DMS53 (cell line): ENCODE results near the gene VPREB3.

ENCODE experiments used
- DNase-seq: peaks from one replicate; lab custom pipeline; 2025; lab: John Stamatoyannopoulos, UW

The VPREB3 gene

DNA sequence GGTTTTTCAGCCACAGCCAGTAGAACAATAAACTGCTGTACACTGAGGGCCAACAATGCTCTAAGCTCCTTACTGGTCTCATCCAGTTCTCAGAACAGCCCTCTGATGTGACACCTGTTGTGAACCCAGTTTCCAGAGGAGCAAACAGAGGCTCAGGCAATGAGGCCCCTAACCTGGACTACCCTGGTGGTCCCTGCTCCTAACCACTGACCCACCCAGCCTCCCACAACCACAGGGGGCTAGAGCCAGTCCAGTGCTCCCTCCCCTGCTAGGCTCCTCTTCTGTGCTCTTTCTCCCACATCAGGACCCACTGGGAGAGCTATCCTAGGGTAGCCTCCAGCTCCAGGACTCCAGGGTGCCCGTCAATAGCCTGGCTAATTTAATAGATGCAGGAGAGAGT, 28.5 kb upstream of the VPREB3 start:
- no peak for DNase-seq

DNA sequence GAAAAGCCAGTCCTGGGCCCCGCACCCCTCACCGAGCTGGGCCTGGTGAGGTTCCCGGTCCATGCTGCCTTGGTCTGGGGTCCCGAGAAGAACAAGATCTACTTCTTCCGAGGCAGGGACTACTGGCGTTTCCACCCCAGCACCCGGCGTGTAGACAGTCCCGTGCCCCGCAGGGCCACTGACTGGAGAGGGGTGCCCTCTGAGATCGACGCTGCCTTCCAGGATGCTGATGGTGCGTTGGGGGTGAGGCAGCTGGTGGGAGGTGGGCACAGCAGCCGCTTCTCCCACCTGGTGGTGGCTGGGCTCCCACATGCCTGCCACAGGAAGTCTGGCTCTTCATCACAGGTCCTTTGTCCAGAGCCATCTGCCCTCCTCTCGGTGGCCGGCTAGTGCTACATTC, 28.0 kb upstream of the VPREB3 start:
- DNase-seq = no peak

DNA sequence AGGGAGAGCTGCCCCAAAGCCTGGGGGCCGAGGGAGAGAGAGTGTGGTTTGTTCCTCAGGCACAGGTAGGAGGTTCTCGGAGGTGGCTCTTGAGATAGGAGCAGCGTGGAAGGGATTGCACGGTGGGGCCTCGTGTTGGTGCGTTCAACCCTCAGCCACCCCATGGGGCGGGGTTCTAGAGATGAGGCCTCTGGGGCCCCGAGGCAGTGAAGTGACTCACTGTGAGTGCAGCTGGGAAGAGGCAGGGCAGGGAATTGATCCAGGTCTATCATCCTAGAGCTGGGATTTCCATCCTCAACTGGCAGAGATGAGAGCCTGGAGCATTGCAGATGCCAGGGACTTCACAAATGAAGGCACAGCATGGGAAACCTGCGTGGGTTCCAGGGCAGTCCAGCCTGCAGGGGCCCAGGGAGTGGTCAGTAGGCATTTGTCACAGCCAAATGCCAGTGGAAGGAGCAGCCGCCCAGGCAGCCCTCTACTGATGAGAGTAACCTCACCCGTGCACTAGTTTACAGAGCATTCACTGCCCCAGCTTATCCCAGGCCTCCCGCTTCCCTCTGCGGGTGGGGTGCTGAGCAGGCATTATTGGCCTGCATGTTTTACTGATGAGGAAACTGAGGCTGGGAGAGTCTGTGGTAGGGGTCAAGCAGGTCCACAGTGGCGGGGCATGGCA, 27.4 kb upstream of the VPREB3 start:
- no peak for DNase-seq

DNA sequence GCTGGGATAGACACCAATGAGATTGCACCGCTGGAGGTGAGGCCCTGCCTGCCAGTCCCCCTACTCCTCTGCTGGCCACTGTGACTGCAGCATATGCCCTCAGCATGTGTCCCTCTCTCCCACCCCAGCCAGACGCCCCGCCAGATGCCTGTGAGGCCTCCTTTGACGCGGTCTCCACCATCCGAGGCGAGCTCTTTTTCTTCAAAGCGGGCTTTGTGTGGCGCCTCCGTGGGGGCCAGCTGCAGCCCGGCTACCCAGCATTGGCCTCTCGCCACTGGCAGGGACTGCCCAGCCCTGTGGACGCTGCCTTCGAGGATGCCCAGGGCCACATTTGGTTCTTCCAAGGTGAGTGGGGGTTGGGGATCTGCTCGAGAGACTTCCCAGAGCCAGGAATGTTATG, 26.8 kb upstream of the VPREB3 start:
- no peak for DNase-seq

DNA sequence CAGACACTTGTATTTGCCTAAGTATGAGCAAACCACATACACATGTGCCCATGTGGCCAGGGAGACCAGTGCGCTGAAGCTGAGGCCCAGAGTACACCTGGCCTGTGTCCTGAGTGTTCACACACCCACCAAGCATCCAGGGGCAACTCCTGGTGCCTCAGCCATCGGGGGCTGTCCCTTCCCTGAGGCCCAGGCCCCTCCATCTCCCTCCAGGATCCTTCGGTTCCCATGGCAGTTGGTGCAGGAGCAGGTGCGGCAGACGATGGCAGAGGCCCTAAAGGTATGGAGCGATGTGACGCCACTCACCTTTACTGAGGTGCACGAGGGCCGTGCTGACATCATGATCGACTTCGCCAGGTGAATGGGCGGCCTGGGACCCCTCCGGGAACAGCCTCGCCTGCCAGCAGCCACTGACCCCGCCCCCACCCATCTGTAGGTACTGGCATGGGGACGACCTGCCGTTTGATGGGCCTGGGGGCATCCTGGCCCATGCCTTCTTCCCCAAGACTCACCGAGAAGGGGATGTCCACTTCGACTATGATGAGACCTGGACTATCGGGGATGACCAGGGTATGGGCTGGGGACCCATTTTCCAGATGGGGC, 26.0 kb upstream of the VPREB3 start:
- no peak for DNase-seq

DNA sequence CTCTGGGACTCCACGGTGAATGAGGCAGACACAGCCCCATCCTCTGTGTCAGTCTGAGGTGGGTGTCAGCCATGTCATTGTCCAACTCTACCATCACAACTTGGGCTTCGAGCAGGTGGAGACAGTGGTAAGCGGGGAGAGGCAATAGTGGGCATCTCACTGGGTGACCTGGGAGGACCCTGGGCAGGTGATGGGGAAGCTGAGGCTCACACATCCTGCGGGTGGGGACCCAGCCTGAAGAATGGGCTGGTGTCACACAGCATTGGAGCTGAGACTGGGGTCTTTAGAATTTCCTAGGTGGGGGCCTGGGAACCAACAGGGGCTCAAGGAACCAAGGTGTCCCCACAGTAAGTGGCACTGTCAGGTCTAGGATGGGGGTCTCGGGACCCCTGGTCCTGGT, 25.5 kb upstream of the VPREB3 start:
- DNase-seq = no peak

DNA sequence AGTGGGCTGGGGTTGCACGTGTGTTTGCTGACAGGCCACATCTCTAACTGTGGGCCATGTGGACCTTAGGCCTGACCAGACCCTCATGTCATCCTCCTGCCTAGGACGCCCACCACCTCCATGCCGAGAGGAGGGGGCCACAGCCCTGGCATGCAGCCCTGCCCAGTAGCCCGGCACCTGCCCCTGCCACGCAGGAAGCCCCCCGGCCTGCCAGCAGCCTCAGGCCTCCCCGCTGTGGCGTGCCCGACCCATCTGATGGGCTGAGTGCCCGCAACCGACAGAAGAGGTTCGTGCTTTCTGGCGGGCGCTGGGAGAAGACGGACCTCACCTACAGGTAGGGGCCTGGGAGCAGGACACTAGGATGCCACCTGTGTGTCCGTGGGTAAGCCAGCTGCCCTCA, 24.9 kb upstream of the VPREB3 start:
- DNase-seq = no peak

DNA sequence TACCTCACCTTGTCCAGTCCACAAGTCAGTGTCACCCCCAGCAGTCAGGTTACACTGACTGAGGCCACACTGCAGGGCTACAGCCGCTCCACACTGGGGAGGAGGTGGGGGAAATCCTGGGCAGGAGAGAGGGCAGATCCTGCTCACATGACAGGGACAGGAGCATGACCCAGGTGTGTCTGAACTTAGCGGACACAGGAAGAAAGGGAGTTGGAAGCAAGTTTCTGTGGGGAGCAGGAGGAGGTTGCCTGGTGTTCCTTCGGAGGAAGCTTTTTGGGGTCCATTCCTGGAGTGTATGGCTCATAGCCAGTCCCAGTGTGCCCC, 24.3 kb upstream of the VPREB3 start:
- DNase-seq = no peak

DNA sequence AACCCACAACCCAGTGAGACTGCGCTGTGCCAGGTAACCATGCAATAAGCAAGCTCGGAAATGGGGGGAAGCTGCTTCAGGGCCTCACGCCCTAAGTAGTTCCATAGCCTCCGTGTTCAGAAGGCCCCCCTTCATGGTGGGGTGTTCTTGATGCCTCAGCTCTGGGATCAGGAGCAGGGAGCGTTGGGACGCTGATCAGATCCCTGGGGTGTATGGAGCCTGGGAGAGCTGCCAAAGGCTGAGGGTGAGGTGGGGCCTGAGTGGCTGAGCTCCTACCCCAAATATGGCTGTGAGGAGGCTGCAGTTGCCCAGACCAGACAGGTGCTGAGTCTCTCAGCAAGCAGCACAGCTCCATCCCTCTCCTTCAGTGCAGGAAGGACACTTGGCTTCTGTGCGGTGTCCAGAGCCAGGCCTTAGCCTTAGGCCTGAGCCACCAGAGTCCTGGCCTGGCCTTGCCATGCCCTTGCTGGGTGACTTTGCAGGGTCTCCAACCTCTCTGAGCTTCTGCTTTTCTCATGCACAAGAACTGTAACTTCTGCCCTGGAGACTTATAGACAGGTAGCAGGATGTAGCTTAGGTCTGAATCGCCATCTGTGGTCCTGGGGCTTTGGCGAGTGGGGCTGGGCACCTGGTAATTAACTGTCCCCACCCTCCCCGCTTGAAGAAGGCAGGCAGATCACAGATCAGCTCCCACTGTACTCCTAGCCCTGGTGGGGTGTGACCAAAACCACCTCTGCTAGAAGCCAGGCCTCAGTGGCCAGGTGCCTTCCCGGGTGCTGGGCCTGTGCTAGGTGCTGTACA, 23.8 kb upstream of the VPREB3 start:
- DNase-seq = no peak

DNA sequence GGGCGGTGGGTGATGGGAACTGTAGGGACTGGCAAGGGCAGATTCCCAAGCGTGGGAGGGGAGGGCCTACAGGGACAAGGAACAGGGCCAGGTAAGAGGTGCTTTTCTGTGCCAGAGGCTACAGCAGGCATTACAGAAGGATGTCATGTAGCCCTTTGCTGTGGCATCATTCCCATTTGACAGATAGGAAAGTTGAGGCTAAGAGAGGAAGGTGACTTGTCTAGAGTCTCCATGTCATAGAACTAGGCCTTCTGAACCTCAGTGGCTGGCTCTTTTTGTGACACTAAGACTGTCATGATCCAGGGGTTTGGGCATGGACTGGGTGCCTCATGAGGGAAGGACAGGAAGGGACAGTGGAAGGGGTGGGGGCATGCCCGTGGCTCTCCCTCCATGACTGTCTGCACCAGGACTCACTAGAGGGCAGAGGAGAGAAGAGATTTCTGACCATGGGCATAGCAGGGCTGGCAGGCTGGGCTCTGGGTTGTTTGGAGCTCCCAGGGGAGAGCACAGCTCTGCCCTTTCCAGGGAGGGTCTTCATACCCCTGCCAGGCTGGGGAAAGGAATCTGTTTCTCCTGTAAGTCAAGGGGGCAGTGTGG, 21.7 kb upstream of the VPREB3 start:
- no peak for DNase-seq

DNA sequence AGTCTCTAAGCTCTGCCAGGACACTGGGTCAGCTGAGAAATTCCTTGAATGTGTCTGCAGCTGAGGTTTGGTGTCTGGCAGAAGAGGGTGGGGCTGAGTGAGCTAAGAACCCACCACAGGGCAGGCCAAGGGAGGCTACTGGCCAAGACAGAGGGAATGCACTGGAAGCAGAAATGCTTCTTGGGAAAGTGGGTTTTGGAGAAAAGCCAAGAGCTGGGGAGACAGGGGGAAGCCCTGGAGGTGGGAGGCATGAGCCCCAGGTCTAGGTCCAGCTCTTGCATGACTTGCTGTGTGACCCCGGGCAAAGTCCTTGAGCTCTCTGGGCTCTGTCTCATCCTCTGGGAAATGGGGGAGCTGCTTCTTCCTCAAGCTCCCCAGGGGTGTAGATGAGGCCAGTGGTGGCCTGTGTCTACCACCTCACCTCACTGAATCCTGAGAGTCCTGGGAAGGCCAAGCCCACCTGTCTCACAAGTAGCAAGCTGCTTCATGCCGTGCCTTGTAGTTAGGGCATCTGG, 20.8 kb upstream of the VPREB3 start:
- no peak for DNase-seq

DNA sequence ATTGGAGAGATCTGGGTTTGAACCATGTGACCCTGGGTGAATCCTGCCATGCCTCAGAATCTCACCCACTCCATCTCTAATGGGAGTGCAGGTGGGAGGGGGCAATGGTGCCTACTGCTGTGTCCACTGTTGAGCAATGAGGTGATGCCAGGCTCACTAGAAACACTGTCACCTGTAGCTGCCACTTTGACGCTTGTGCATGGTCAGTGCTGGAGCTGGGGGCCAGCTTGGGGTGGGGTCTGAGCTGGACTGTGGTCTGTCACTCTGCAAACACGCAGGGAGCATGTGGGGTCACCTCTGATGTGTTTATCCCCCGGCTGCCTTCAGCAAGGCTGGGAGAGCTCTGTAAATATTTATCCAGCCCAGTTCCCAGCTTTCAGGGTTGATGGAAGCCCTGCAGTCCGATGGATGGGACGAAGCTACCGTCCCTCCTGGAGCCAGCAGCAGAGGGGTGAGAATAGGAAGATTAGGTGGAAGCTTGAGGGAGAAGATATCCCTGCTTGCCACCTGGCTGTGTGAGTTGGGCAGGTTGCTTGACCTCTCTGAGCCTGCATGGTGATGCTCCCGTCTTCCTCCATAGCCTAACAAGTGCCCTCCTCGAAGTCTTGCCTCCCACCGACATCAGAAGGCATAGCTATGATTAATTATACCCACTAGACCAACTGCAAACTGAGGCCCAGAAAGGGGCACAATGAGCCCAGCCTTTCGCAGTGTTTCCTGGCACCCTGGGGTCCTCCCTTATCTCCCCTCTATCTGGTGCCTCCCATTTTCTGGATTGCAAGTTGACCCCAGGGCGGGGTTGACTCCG, 20.1 kb upstream of the VPREB3 start:
- DNase-seq = no peak

DNA sequence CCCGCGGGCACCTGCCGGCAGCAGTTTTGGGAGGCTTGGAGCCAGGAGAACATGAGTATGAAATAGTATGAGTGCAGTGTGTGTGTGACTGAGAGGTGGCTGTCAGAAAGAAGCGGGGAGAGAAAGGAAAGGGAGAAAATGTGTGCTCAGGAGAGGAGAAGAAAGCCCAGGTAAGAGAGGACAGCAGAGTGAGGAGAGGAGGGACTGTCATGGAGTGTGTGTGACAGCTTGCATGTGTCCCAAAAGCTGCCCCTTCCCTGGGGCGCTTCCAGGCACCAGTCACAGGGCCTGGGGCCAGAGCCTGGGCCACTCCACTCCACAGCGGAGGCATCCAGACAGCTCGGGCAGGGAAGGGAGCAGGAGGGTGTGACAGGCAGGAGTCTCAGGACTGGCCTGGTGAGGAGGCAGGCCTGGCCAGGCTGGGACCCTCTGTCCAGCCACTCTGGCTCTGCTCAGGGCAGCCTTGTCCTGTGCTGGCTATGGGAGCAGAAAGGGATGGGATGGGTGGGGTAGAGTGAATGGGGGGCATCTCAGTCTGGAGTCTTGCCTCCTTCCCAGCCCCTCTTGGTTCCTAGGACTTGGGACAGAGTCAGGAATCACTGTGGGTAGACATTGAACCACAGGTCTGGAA, 19.4 kb upstream of the VPREB3 start:
- peak; percentile 29 for DNase-seq

DNA sequence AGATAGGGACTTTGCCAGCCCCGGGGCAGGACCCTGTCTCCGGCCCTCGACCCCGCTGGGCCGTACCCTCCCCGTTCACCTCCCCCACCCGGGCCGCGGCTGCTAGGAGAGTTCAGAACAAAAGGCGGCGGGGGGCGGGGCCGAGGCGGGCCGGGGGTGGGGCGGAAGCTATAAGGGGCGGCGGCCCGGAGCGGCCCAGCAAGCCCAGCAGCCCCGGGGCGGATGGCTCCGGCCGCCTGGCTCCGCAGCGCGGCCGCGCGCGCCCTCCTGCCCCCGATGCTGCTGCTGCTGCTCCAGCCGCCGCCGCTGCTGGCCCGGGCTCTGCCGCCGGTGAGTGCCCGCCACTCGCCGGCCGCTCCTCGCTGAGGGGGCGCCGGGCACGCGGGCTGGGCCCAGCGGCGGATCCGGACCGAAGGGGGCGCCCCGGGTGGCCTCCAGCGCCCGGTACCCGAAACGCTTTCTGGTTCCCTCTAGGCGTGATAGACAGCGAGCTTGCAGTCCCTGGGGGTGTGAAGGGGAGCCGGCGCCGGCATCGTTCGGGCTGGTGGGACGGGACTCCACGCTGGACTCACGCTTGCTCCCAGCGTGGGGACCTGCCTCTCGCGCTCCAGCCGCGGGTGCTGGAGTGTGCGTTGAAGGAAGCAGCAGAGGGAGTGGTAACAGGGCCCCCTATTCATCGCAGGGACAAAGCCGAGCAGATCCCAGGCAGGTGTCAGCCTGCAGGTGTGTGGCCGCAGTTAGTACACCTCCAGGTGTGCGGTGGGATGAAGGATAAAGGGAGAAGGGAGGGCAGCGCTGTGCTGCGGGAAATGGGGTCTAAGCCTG, 18.6 kb upstream of the VPREB3 start, which contains the start of gene MMP11:
MMP11 (plus strand) TSS at position 201 of the 825 bp plus-strand sequence; CDS start at position 223, 22 bp downstream.
- peak; percentile 65 for DNase-seq

DNA sequence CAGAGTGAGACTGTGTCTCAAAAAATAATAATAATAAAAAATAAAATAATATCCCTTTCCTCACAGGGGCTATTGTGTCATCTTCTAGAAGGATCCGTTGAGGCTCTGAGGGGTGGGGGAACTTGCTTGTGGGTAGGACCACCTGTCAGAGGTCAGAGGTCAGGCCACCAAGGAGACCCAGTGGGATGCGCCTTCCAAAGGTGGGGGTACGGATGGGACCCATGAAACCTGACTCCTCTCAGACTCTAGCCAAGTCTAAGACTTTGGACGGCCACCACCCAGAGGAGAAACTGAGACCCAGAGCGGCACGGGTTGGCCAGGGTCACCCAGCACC, 18.1 kb upstream of the VPREB3 start:
- DNase-seq = no peak

DNA sequence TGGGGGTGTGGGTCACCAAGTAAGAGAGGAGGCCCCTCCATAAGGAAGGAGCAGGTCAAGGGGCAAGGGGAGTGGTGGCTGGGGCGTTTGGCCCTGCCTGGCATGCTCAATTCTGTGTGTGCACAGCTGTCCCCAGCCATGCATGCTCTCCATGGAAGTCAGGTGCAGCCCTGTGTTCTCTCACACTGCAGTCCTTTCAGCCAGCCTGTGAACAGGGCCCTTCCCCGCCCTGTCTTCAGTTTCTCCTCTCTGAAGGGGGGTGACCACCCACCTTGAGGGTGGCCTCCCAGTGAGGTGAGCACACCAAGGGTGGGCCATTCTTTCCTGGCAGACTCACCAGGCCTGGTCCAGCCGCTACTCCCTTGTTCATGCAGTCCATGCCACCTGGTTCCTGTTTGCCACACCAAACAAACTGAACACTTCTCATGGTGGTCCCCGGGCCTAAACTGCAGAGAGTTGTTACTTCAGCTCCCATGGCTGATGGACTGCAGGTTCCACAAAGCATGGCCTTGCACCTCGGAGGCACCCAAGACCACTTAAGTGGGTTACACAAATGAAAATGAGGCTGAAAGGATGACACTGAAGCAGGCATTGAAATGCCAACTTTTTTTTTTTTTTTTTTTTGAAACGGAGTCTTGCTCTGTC, 15.2 kb upstream of the VPREB3 start:
- DNase-seq = peak; percentile 61

DNA sequence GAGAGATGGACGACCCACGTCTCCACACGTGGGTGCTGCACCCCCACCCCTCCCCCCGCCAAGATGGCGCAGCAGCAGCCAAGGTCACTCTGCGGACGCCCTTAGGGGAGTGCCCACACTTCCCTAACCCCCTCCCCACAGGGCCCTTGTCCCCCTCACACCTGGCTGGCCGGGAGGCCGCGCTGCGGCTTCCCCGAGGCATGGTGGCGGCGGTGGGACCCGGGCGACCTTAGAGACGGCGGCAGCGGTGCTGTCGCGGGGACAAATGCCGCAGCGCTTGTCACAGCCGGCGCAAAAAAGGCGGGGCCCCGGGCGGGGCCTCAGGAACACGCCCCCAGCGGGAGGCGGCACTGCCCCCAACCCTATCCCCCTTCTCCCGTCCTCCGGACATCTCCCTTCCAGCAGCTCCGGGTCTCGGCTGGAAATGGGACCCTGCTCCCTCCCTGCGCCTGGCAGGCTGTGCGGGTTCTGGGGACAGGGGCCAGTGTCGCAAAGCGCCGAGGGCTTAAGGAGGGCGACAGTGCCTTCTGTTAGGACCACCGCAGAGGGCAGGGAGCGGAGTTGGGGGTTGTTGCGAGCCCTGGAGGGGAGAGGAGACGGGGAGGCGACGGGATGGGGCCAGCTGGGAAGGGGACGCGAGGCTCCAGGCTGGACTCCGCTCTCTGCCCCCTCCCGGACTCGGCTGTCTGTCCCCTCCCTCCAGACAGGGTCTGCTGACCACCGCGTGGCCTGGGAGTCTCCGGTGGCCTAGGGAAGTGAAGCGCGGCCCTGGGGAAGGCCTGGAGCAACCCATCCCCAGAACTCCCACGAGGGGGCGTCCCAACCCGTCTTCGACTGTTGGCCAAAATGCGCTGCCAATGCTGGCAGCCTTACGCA, 13.7 kb upstream of the VPREB3 start, which contains the start of gene CHCHD10:
CHCHD10 (minus strand) TSS at position 300 of the 876 bp plus-strand sequence; CDS start at position 202, 98 bp downstream.
- peak; percentile 79 for DNase-seq

DNA sequence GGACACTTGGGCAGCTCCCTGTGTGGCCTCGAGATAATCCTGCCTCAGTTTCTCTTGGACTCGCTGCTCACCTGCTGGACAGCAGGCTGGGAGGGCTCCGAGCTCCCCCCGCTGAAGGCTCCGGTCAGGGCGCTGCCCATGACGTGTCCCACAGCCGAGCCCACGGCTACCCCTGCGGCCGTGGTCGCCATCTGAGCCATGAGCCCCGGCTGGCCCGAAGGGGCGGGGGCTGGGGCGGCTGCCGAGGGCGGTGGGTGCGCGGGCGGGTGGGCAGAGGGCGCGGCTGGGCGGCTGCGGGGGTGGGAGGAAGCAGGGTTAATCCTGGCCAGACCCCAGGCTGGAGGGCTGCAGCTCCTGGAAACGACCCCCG, 13.1 kb upstream of the VPREB3 start:
- DNase-seq = peak; percentile 8
